CD4-positive, alpha-beta T cell treated with Interleukin-10 for 1 hour (primary cell): Measurements from ENCODE around the gene IFT27.
"Not testable (repeated sequence)": the region's sequence is repeated elsewhere in the genome, so short reads cannot be mapped to it uniquely, and the experiment has no call there.

Source experiments
- DNase-seq: peaks from one replicate; pipeline ENCODE4 v3.0.0-alpha.2; 2020

The IFT27 gene

GRCh38 chr22:36764641-36765040 is 11.3 kb downstream of the IFT27 start:
- DNase-seq, result no peak

- DNase-seq, result no peak
These were observed 11.9 kb downstream of the IFT27 start for GRCh38 chr22:36764060-36764459.

DNA sequence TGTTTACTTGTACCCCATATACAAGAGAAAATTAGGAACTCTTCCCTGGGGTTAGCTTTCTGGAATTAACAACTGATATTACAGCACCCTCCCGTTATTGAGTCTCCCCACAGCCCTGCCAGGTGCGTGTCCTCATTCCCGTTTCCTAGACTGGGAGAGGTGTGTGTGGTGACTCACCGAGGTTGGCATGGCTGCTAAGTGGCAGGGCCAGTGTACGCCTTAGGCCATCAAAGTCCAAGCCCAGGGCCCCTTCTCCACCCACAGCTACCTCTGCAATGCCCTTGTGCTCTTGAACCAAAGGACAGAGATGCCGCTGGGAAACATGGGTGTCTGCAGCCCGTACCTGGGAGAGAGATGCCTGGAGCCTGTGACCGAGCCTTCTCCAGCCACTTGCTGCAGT is 12.3 kb downstream of the IFT27 start:
- DNase-seq, result no peak

- DNase-seq, result no peak
These were observed 13.1 kb downstream of the IFT27 start for GRCh38 chr22:36762687-36763260.

GRCh38 chr22:36761553-36762240 is 14.2 kb downstream of the IFT27 start:
- no peak for DNase-seq

- DNase-seq, result no peak
These were observed 15.1 kb downstream of the IFT27 start for GRCh38 chr22:36760786-36761185.

DNA sequence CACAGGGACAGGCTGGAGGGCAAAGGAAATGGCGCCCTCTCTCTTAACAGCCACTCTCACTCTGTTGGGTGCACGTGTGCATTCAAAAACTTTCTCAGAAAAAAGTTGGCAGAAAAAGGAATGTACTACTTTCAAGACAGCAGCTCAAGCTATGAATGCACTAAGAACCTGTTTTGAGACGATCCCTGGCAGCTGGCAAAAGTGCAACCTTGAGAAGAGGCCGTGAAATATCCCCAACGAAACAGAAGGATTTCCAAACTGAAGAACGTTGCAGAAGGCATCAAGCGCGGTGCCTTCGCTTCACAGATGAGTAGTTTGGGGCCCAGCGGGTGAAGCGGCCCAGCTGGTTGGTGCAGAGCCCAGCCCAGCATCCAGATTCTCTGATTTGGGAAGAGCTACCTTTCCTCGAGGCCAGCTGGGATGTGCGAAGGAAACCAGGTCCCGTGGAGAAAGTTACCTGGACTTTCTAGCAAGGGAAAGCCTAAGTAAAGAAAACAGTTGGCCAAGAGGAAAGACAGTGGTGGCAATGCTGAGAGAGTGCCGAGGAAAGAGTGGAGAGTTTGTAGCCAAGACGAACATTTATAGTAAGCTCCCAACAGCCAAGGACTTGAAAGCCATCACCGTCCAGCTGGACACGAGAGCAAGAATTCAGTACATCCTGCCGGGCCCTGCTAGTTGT is 16.3 kb downstream of the IFT27 start:
- no peak for DNase-seq

DNA sequence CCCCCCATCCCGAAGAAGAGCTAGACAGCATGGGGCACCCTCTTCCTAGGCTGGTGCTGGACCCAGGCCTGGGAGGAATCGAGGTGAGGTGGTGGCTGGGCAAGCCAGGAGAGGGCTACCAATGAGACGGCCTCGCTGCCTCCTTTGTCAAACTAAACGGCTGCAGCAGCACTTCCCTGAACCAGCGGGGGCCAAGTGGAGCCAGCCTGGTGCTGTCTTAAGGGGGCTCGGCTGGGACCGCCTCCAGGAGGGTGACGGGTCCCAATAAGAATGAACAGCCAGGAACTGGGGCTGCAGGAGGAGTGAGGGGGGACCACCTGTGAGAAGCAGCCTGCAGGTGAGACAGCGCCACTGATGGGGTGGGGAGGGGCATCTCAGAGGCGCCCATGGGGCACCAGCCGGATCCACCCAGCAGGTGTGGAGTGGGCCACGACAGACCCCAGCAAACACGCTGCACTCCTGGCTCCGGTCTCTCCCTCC is 17.1 kb downstream of the IFT27 start:
- DNase-seq, result no peak

GRCh38 chr22:36757668-36758211 is 18.2 kb downstream of the IFT27 start:
- peak; percentile 73 for DNase-seq

DNA sequence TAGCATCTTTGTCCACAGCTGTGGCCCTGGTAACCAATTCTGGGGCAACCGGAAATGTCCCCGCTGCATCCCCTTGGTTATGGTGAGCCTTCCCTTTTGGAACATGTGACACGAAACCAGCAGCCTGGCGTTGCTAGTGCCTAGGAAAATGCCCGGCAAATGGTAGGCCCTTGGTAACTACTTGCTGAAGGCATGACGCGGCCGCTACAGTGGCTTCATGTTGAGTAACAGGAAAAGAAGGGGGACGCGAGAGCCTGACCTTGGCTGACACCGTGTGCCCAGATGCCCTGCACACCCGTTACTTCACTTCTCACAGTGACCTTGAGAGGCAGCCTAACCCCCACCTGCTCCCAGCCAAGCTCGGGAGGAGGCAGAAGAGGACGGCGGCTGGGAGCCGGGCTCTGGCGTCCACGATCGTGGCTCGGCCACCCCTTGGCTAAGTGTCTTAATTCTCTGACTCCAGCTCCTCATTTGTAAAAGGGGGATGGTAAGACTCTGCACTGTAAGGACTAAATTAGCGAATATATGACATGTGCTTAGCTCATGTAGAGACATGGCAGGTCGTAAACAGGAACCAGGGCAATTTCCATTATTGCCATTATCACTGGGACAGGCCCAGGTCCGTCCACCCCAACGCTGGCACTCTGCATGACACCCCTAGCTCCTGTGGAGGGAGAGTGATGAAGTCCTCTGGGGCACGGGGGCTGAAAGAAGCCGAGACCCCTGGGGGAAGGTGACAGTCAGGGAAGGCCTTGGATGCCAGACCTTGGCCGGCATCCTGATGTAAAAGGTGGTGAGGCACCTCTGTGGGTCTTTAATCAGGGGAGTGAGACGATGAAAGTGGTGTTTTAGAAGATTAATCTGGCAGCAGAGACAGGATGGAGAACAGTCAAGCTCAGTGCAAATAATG is 18.9 kb downstream of the IFT27 start:
- no peak for DNase-seq

DNA sequence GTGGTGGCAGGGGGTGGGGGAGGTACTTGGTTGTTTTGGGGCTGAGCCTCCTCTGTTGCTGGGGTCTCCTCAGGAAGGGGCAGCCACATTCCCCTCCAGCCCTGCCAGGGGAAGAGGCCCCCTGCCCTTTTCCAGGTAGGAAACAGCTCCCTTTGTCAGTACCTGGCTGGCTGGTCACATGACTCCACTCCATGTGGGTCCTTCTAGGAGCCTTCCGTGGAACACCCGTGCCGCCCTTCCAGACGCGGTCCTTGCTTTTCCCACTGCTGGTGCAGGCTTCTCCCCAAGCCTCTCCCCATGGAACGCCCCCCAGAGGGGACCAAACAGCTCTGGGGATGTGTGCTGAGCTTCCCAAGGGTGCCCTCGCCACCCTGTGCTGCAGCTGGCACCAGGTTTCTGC is 19.9 kb downstream of the IFT27 start:
- DNase-seq, result no peak

DNA sequence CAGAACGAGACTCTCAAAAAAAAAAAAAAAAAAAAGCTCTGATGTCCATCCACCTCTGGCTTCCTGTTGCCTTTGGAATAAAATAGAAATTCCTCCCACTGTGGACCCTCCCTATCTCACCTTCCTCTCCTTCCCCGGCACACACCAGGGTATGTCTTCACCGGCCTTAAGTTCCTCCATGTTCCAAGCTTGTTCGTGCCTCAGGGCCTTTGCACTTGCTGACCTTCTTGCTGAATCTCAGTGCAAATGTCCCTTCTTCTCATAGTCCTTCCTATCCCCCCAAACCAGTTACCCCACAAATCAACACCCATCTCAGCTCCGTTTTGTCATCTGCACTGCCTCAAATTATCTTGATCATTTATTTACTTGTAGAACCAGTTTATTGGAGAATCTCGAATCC is 20.6 kb downstream of the IFT27 start:
- no peak for DNase-seq

DNA sequence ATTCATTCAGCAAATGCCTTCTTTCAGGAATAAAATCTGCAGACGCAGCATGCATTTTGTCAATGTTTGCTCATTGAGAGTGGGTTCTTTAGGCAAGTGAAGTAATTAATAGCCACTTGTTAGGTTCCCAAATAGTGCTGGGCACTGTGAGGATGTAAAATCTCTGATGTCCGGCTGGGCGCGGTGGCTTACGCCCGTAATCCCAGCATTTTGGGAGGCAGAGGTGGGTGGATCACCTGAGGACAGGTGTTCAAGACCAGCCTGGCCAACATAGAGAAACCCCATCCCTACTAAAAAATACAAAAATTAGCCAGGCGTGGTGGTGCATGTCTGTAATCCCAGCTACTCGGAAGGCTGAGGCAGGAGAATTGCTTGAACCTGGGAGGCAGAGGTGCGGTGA is 21.0 kb downstream of the IFT27 start:
- not testable (repeated sequence) for DNase-seq

GRCh38 chr22:36753916-36754315 is 22.0 kb downstream of the IFT27 start:
- no peak for DNase-seq

DNA sequence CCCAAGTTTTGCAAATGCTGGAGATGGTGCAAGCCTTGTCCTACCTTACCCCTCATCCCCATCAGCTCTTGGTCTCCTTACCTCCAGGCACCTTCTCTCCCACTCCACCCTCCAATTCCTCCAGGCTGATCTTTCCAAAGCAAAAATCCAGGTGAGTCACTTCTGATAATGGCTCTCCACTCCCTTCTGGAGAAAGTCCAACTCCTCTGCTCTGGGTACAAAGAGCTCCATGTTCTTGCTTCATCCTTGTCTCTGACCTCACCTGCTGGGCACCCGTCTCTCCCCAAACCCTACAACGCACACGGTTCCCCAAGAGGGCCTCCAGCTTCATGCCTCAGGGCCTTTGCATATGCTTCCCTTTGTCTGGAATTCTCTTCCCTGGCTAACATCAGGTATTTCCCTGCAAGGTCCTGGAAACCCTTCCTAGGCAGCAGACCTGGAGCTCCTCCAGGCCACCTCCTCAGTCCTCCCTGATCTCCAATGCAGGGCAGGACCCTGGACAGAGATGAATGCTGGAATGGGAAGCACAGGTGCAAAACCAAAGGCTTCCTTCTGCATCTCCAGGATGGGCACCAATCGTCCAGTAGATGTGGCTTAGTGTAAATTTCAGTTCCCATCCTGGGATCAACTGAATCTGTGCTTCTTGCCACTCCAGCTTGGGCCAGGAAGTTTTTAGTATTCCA is 22.7 kb downstream of the IFT27 start:
- no peak for DNase-seq

DNA sequence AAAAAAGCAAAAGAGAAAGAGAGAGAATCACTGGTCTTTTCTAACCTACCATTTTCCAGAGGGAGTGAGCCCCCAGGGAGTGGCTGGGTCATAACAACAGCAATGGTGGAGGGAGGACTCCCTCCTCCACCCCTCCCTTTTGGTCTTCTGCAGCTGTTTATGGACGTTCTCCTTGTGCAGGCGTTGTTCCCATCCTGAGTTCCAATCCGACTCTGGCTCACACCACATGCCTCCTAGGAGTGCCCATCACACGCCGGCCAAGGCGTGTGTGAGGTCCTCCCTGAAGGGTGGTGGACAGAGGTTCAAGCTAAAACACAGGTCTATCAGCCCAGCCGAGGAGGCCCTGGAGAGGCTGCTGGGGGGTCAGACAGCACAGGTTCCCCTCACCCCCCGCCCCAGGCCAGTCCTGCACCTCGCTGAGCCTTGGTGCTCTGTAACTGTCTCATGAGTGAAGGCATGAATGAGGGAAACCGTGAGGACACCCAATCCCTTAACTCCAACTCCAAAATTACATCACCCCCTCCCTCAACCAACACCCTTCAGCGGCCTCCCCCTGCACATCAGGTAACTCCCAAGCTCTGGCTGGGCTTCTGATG is 29.4 kb downstream of the IFT27 start:
- no peak for DNase-seq

- DNase-seq, result no peak
These were observed 30.5 kb downstream of the IFT27 start for GRCh38 chr22:36745301-36745995.

- DNase-seq, result no peak
These were observed 31.1 kb downstream of the IFT27 start for GRCh38 chr22:36744791-36745190.

GRCh38 chr22:36744413-36744765 is 31.5 kb downstream of the IFT27 start:
- DNase-seq, result no peak

GRCh38 chr22:36743591-36744412 is 32.1 kb downstream of the IFT27 start:
- DNase-seq, result no peak
